NOMO-1 treated with dmso at 0.1 percent for 144 hours (cell line): ENCODE data around the gene ZNF438.
"Not testable (repeated sequence)": the region's sequence is repeated elsewhere in the genome, so short reads cannot be mapped to it uniquely, and the experiment has no call there.

ENCODE experiments used
- DNase-seq: peaks from one replicate; lab custom pipeline; 2025; ENCODE audit not compliant: unreplicated experiment; lab: John Stamatoyannopoulos, UW

ZNF438 gene

GRCh38 chr10:30949218-30949617 is 82.4 kb downstream of the ZNF438 start:
- not testable (repeated sequence) for DNase-seq

GRCh38 chr10:30944005-30944404 is 87.7 kb downstream of the ZNF438 start:
- no peak for DNase-seq

GRCh38 chr10:30943451-30943850 is 88.2 kb downstream of the ZNF438 start:
- DNase-seq = no peak

GRCh38 chr10:30940256-30940655 is 91.4 kb downstream of the ZNF438 start:
- DNase-seq = no peak

GRCh38 chr10:30939643-30940251 is 91.9 kb downstream of the ZNF438 start:
- no peak for DNase-seq

GRCh38 chr10:30935078-30935477 is 96.6 kb downstream of the ZNF438 start:
- DNase-seq = no peak

- no peak for DNase-seq
Observed at GRCh38 chr10:30931094-30931493, 100.6 kb downstream of the ZNF438 start.

- no peak for DNase-seq
Observed at GRCh38 chr10:30929901-30930520, 101.7 kb downstream of the ZNF438 start.

GRCh38 chr10:30929311-30929729 is 102.3 kb downstream of the ZNF438 start:
- DNase-seq = not testable (repeated sequence)

- no peak for DNase-seq
Observed at GRCh38 chr10:30928742-30929141, 102.9 kb downstream of the ZNF438 start.

- no peak for DNase-seq
Observed at GRCh38 chr10:30918651-30919050, 113.0 kb downstream of the ZNF438 start.

GRCh38 chr10:30917789-30918188 is 113.9 kb downstream of the ZNF438 start:
- no peak for DNase-seq

- DNase-seq = no peak
Observed at GRCh38 chr10:30917067-30917466, 114.6 kb downstream of the ZNF438 start.

- no peak for DNase-seq
Observed at GRCh38 chr10:30915146-30915545, 116.5 kb downstream of the ZNF438 start.

- DNase-seq = no peak
Observed at GRCh38 chr10:30911303-30911863, 120.3 kb downstream of the ZNF438 start.

- no peak for DNase-seq
Observed at GRCh38 chr10:30903397-30904138, 128.1 kb downstream of the ZNF438 start.

GRCh38 chr10:30902621-30903396 is 128.9 kb downstream of the ZNF438 start:
- DNase-seq = no peak

- DNase-seq = not testable (repeated sequence)
Observed at GRCh38 chr10:30901487-30901886, 130.2 kb downstream of the ZNF438 start.

- DNase-seq = no peak
Observed at GRCh38 chr10:30898964-30899363, 132.7 kb downstream of the ZNF438 start.

GRCh38 chr10:30897547-30897946 is 134.1 kb downstream of the ZNF438 start:
- DNase-seq = no peak

- no peak for DNase-seq
Observed at GRCh38 chr10:30897048-30897447, 134.6 kb downstream of the ZNF438 start.
